OCI-LY7 (cell line): ENCODE measurements around the gene RHBDF1. TPM values are rescaled to one million over a fixed set of nuclear protein-coding genes. Genes with fewer than 3 reads are reported as not detected.

Source experiments
- BruUV-seq: library from RNA; stranded (reverse); fragments of 400-500 nt; replicated peaks from 2 replicates; lab custom pipeline; 2021; lab: Mats Ljungman, UMichigan
- CTCF ChIA-PET: fragments of 300-600 bp; sonication (Branson Sonifier 250); formaldehyde crosslinking; loops from one replicate; lab custom pipeline; 2022; ENCODE audit warnings: antibody characterized with exemption; ENCODE audit not compliant: unreplicated experiment; lab: Charles Lee
- POLR2A ChIA-PET: fragments of 300-600 bp; sonication (Branson Sonifier 250); formaldehyde crosslinking; loops from one replicate; lab custom pipeline; 2022; ENCODE audit warnings: antibody characterized with exemption; lab: Charles Lee
- DNase-seq: peaks from one replicate; pipeline ENCODE4 v3.0.0-alpha.2; 2015; ENCODE audit warnings: low spot score
- H2AFZ ChIP-seq: fragments of 200-600 bp; sonication (generic), shearing (Covaris generic); 2 replicates; pipeline ENCODE4 v1.6.1; 2014; ENCODE audit warnings: mild to moderate bottlenecking, antibody characterized with exemption, low read length, moderate library complexity
- H3K27ac ChIP-seq: fragments of 200-600 bp; sonication (generic); 2 replicates; pipeline ENCODE4 v1.5.1; 2014; ENCODE audit warnings: mixed run types, low read depth, mild to moderate bottlenecking, moderate library complexity, low read length, inconsistent platforms; ENCODE audit not compliant: poor library complexity, severe bottlenecking
- H3K36me3 ChIP-seq: fragments of 200-600 bp; sonication (generic); 2 replicates; pipeline ENCODE4 v1.6.1; 2014; ENCODE audit warnings: mild to moderate bottlenecking, antibody characterized with exemption, low read length, moderate library complexity, mixed read lengths; ENCODE audit not compliant: insufficient read depth
- H3K4me1 ChIP-seq: fragments of 200-600 bp; sonication (generic); 2 replicates; pipeline ENCODE4 v1.5.1; 2014; ENCODE audit warnings: mild to moderate bottlenecking, low read length; ENCODE audit not compliant: insufficient read depth, poor library complexity, severe bottlenecking
- H3K4me2 ChIP-seq: fragments of 200-600 bp; sonication (generic); 2 replicates; pipeline ENCODE4 v1.6.1; 2014; ENCODE audit warnings: mild to moderate bottlenecking, low read length
- H3K4me3 ChIP-seq: fragments of 200-600 bp; sonication (generic); 2 replicates; pipeline ENCODE4 v1.5.1; 2014; ENCODE audit warnings: mild to moderate bottlenecking, low read depth, low read length; ENCODE audit not compliant: poor library complexity, severe bottlenecking
- H3K79me2 ChIP-seq: fragments of 200-600 bp; sonication (generic); 2 replicates; pipeline ENCODE4 v1.6.1; 2016; ENCODE audit warnings: low read depth, mild to moderate bottlenecking, low read length, moderate library complexity, mixed read lengths; ENCODE audit not compliant: insufficient read depth
- H3K9me2 ChIP-seq: fragments of 200-600 bp; sonication (generic); 2 replicates; pipeline ENCODE4 v1.6.1; 2016; ENCODE audit warnings: mild to moderate bottlenecking, low read length, mixed read lengths; ENCODE audit not compliant: insufficient read depth
- H3K9me3 ChIP-seq: fragments of 200-600 bp; sonication (generic); 2 replicates; pipeline ENCODE4 v1.6.1; 2014; ENCODE audit warnings: mild to moderate bottlenecking, mixed run types, low read length, mixed read lengths
- H4K20me1 ChIP-seq: fragments of 200-600 bp; sonication (generic); 2 replicates; pipeline ENCODE4 v1.6.1; 2014; ENCODE audit warnings: mild to moderate bottlenecking, antibody characterized with exemption, low read length, moderate library complexity, mixed read lengths; ENCODE audit not compliant: insufficient read depth
- CTCF ChIP-seq: fragments of 200-600 bp; sonication (generic); conservative IDR thresholded peaks from 2 replicates; pipeline ENCODE4 v1.5.1; 2014; ENCODE audit warnings: mild to moderate bottlenecking, antibody characterized with exemption, low read length, moderate library complexity, mixed read lengths
- EZH2phosphoT487 ChIP-seq: fragments of 200-600 bp; sonication (generic); IDR thresholded peaks from 2 replicates; pipeline ENCODE4 v1.6.1; 2018; ENCODE audit warnings: low read depth, borderline replicate concordance, mild to moderate bottlenecking, mixed run types, antibody characterized with exemption, low read length, moderate library complexity, mixed read lengths
- intact Hi-C: fragments of 100-400 bp; cut with micrococcal nuclease; formaldehyde crosslinking; loops from one replicate; pipeline ENCODE4 v1.10.0; 2022; ENCODE audit not compliant: unreplicated experiment
- total RNA-seq, 2 experiments: library from RNA; depleted of rRNA in 1 of 2; stranded (reverse); fragments of >200 nt in 1 of 2; shearing (Covaris generic) in 1 of 2; gene quantifications; 2 replicates each; pipeline ENCODE4 v1.2.3, GENCODE V29; 2014 to 2022

RHBDF1 gene
- total RNA-seq, 2 experiments from 2014 or later, result 0.13 to 0.68 TPM

- no peaks in the 10 kb centered on the region for H3K36me3 ChIP-seq
- TF ChIP-seq CTCF (no peak), EZH2phosphoT487 (no peak)
- no peaks in the 10 kb centered on the region for H3K9me2 ChIP-seq
- no peaks in the 10 kb centered on the region for H3K9me3 ChIP-seq
- DNase-seq, result no peak
- no TSS peak for BruUV-seq
- POLR2A ChIA-PET, result no interaction called here
- no peak overlapping the region for H3K27ac ChIP-seq
- H3K4me2 ChIP-seq, result no peak overlapping the region
- H4K20me1 ChIP-seq, result no peaks in the 10 kb centered on the region
- CTCF ChIA-PET, result no interaction called here
- intact Hi-C loops, result no loop called here
- H3K79me2 ChIP-seq, result no peaks in the 10 kb centered on the region
- H3K4me1 ChIP-seq, result peaks cover 29% of the 10 kb centered on the region
- no peak overlapping the region for H2AFZ ChIP-seq
- H3K4me3 ChIP-seq, result no peak overlapping the region
Observed at GRCh38 chr16:74051-74746, 1.8 kb upstream of the RHBDF1 start.

DNA sequence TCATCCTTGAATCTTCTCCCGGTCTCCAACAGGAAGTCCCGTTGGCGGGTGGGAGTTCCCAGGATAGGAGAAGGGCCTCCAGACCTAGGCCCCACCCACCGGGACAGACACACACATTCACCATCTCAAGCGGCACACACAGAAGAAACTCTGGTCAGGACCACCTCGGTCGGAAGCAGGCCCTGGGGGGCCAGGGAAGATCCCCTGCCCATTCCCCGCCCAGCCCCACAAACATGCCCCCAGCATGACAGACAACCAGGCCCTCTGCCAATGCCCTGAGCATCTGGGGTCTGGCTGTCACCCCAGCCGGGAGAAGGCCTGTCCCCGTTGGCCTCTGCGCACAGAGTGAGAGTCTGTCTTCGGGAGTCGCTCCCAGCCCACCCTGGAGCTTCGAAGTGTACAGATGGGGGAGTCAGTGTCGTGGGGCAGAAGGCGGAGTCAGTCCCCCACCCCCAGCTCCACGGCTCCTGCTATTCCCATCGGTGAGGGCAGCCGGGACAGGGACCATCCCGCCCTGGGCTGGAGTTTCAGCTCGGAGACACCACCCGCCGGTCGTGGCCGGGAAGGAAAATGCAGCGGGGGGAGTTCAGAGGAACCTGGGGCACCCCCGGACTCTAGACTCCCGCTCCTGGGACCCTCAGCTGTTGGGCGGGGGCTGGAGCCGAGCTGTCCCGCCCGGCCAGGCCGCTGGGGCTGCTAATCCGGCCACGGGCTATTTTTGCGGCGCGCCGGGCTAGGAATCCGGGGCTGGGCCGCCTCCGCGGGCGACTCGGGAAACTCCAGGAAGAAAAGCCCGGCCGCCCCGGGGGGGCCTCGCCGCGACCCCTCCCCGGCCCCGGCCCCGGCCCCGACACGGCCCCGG lies 660 bp downstream of the RHBDF1 start:
- TF ChIP-seq CTCF (no peak), EZH2phosphoT487 (no peak)
- no TSS peak for BruUV-seq

GRCh38 chr16:71210-71539 lies 1.3 kb downstream of the RHBDF1 start:
- no peak overlapping the region for H3K4me2 ChIP-seq

More for the DNA sequence above, 660 bp downstream of the RHBDF1 start:
- H2AFZ ChIP-seq, result no peak overlapping the region
- H3K4me1 ChIP-seq, result peaks cover 10% of the 10 kb centered on the region
- H3K9me2 ChIP-seq, result no peaks in the 10 kb centered on the region
- intact Hi-C loops, result no loop called here
- ChIA-PET CTCF (no interaction called here), POLR2A (no interaction called here)
- no peaks in the 10 kb centered on the region for H3K36me3 ChIP-seq
- no peaks in the 10 kb centered on the region for H3K9me3 ChIP-seq
- no peaks in the 10 kb centered on the region for H4K20me1 ChIP-seq
- no peak for DNase-seq
- H3K4me2 ChIP-seq, result no peak overlapping the region
- no peak overlapping the region for H3K27ac ChIP-seq
- no peaks in the 10 kb centered on the region for H3K79me2 ChIP-seq
- no peak overlapping the region for H3K4me3 ChIP-seq

More at GRCh38 chr16:71210-71539, 1.3 kb downstream of the RHBDF1 start:
- Histone ChIP-seq H2AFZ (no peak overlapping the region), H3K4me1 (peaks cover 4% of the 10 kb centered on the region), H3K27ac (no peak overlapping the region), H4K20me1 (no peaks in the 10 kb centered on the region), H3K9me3 (no peaks in the 10 kb centered on the region), H3K9me2 (no peaks in the 10 kb centered on the region), H3K36me3 (no peaks in the 10 kb centered on the region), H3K4me3 (no peak overlapping the region), H3K79me2 (no peaks in the 10 kb centered on the region)
- no TSS peak for BruUV-seq
- intact Hi-C loops, result no loop called here
- no peak for DNase-seq
- ChIA-PET POLR2A (no interaction called here), CTCF (no interaction called here)
- TF ChIP-seq EZH2phosphoT487, result no peak
- no peak for TF ChIP-seq CTCF
